Right lobe of liver (tissue), 4 donors: ENCODE results near the gene CHST8.

ENCODE experiments used
- CTCF ChIP-seq, 4 donors: fragments of 200-600 bp in 3 of 4; fragments of 450-650 bp in 1 of 4; IDR thresholded peaks; one replicate each; pipeline versions ENCODE4 v1.5.1 to v1.8.0; 2016 to 2022; ENCODE audit warnings: antibody characterized with exemption in 4 of 4, mild to moderate bottlenecking in 2 of 4
- POLR2A ChIP-seq: fragments of 450-650 bp; IDR thresholded peaks from one replicate; pipeline ENCODE4 v1.6.1; 2017; ENCODE audit warnings: antibody characterized with exemption, mild to moderate bottlenecking
- donor health status: DM: no; HTN: no; CAD: no.
- donor health status: DM: no; HTN: no; CAD: no.
- donor health status: DM: no; HTN: yes; CAD: no.

- TF ChIP-seq CTCF (IDR thresholded peaks at IDR 0.05) (no peak), POLR2A (no peak)
Measured at GRCh38 chr19:33754361-33754760, 132.6 kb downstream of the CHST8 start.
